GM18502 (cell line): Measurements from ENCODE around the gene EMILIN1.

ENCODE experiments used
- ATAC-seq: cut with Tn5 transposase; IDR thresholded peaks from one replicate; pipeline ENCODE4 v1.9.1; 2021; ENCODE audit warnings: mild to moderate bottlenecking; ENCODE audit not compliant: unreplicated experiment, poor library complexity

Gene EMILIN1

DNA sequence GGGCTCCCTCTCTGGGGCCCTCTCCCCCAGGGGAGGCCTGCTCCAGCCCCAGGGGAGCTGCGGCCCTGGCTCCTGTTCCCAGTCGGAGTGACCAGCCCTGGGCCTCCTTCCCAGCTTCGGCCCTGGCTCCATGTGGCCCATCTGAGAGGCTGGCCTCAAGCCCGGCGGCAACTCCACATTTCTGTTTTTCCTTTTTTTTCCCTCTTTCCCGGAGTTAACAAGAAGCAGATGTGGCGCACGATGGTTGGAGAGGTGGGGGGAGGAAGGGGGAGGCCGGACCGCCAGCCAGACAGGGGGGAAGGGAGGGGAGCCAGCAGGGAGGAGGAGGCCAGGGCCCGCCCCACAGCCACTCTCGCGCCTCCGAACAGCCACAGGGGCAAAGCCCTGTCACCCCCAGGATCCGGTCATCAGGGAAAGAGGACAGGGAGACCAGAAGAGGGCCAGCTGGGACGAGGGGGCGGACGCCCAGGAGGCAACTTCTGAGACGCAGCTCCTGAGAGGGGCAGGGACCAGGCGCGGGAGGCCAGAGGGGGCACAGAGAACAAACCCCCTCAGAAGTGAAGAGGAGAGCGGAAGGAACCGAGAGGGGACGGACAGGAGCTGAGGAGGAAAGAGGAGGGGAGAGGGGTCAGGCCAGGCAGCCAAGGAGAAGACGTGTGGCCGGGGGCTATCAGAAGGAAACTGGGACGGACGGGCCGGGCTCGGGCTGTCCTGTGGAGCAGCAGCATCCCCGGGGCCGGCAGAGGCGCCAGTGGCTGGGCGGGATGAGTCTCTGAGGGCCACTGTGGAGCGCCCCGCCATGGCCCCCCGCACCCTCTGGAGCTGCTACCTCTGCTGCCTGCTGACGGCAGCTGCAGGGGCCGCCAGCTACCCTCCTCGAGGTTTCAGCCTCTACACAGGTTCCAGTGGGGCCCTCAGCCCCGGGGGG lies at the start of gene EMILIN1:
Gene EMILIN1 (plus strand): TSS at position 349 of the 928 bp plus-strand sequence. CDS start 451 bp downstream, at position 800.
- no peak for ATAC-seq

DNA sequence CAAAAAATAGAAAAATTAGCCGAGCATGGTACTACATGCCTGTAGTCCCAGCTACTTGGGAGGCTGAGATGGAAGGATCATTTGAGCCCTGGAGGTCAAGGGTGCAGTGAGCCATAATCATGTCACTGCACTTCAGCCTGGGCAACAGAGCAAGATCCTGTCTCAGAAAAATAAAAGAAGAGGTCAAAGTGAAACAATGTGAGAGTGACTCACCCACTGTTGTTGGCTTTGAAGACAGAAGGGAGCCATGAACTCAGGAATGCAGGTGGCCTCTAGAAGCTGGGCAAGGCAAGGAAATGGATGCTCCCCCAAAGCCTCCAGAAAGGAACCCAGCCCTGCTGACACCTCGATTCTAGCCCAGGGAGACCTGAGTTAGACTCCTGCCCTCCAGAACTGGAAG lies 49.4 kb upstream of the EMILIN1 start:
- ATAC-seq, result no peak

DNA sequence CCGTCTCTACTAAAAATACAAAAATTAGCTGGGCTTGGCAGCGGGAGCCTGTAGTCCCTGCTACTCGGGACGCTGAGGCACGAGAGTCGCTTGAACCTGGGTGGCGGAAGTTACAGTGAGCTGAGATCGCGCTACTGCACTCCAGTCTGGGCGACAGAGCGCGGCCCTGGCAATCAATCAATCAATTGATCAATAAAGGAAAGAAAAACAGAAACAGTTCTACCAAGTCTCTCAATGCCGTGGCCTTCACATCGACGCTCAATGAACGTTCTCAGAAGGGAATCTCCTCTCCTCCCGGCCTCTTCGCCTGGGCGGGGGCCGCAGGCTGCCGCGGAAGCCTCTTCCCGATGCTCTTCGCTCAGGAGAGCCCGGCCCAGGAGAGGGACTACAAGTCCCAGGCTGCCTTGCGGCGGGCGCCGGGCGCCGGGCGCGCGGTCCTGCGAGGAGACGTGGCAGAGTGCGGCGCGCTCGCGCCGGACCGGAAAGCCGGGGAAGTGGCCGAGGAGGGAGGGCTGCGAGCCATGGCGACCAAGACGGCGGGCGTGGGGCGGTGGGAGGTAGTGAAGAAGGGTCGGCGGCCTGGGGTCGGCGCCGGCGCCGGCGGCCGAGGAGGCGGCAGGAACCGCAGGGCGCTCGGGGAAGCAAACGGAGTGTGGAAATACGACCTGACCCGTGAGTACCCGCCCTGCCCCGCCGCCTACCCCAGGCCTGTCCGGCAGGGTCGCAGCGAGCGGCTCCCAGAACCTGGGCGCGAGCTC lies 45.7 kb upstream of the EMILIN1 start, which contains the start of gene TMEM214:
Gene TMEM214 (plus strand): TSS at position 471 of the 758 bp plus-strand sequence. CDS start 51 bp downstream, at position 522.
- ATAC-seq, result peak; percentile 92

DNA sequence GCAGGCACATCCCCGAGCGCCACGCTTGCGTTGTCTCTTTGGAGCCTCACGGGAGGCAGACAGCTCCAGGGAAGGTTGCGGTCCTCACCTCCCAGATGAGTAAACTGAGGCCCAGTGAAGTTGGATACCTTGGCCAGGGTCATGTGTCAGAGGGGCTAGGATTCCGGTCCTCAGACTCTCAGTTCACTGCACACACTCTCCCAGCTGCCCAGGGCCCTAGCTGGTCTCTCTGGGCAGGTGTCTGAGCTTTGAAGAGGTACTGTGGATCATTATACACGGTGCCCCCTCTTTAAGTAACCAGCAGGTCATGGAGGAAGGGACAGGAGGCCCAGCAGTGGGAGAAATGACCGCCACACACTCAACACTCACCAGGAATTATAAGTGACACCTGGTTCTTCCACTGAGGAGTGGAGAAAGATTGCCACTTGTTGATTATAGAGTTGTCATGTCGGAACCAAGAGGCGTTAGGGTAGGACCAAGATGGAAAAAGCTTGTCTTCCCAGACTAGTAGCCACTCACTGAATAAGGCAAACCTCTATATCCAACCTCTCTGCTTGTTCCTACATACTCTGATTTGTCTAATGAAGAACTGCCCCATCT lies 45.1 kb upstream of the EMILIN1 start:
- ATAC-seq, result peak; percentile 17

DNA sequence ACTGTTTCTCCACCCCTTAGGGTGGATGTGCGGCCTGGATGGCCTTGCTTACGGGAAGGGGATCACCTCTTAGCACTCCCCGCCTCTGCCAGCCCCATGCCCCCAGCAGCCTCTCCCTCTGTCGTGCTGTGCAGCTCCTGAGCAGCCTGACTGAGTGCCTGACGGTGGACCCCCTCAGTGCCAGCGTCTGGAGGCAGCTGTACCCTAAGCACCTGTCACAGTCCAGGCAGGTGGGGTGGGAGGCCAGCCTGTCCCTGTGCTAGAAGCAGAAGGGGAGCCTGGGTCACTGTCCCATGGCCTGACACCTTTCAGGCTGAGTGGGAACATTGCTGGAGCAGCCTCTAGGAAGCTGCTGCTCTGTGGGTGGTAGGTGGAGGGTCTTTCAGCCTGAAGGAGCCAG lies 40.4 kb upstream of the EMILIN1 start:
- ATAC-seq, result no peak

DNA sequence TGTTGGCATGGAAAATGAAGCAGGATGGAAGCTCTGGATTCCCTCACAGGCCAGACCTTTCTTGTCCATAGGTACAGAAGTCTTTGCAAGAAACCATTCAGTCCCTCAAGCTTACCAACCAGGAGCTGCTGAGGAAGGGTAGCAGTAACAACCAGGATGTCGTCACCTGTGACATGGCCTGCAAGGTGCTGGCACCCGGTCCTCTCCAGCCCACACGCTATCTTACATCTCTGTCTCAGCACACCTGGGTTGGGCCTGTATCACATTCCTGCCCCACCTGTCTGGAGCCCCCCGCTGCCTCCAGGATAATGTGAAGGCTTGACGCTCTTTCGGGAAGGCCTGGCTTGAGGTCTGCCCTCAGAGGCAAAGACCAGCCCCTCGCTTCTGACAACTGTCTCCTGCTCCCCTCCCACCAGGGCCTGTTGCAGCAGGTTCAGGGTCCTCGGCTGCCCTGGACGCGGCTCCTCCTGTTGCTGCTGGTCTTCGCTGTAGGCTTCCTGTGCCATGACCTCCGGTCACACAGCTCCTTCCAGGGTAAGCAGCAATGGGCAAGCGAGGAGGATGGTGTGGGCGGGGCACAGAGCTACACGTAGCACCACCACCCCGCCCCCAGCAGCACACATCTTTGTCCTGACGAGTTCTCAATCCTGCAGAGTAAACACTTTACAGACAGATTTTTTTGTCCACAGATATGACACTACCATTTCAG lies 39.6 kb upstream of the EMILIN1 start:
- no peak for ATAC-seq

DNA sequence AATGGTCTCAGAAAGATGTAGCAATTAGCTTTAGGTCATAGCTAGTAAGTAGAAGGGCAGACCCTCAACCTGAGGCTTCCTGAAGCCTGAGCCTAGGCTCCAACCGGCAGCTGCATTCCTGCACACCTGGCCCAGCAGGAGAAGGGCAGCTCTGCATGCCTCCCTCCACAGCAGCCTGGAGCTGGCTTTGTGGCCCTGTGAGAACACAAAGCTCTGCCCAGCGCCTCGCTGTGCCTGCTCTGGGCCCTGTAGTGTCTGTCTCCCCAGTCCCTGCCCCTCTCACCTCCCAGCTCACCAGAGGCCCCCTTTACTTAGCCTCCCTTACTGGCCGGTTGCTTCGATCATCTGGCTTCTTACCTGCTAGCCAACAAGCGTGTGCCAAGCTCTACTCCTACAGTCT lies 39.0 kb upstream of the EMILIN1 start:
- ATAC-seq, result no peak

DNA sequence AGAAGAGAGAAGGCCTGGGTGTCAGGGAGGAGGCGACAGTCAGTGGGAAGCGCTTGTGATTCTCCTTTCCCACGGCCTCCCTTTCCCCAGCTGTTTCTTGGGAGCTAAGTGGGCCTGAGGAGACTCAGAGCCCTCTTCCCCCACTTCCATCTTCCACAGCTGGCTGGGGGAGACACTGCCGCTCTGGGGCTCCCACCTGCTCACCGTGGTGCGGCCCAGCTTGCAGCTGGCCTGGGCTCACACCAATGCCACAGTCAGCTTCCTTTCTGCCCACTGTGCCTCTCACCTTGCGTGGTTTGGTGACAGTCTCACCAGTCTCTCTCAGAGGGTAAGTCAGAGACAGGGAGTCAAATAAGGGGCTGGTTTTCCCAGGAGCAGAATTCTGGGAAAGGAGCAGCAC lies 38.5 kb upstream of the EMILIN1 start:
- ATAC-seq, result no peak

DNA sequence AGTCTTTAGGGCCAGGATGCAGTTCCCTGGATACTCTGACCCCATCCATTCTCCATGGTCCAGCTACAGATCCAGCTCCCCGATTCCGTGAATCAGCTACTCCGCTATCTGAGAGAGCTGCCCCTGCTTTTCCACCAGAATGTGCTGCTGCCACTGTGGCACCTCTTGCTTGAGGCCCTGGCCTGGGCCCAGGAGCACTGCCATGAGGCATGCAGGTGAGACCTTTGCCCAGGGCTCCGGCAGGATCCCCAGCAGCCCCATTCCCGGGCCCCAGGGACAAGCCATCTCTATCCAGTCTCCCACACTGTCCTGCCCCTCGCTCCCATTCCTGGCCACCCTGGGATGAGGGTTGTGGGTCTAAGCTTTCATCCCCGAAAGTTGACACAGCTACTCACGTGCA lies 38.1 kb upstream of the EMILIN1 start:
- no peak for ATAC-seq

DNA sequence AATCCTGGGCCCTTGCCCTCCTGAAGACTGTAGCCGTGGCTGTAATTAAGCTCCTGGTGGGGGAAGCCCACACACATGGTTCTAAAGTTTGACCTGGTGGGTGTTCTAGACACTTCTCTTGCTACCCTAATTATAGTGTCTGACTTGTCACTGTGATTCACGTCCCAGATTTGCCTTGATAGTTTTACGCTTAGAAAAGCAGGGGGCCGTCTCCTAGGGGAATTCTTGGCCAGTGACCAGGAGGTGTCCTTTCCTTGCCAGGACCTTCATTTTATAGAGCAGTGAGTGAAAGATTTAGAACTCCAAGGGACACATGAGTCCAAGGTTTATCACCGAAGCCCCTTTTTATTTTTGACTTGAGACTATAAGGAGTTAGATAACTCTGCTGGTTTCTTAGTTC lies 36.7 kb upstream of the EMILIN1 start:
- no peak for ATAC-seq

DNA sequence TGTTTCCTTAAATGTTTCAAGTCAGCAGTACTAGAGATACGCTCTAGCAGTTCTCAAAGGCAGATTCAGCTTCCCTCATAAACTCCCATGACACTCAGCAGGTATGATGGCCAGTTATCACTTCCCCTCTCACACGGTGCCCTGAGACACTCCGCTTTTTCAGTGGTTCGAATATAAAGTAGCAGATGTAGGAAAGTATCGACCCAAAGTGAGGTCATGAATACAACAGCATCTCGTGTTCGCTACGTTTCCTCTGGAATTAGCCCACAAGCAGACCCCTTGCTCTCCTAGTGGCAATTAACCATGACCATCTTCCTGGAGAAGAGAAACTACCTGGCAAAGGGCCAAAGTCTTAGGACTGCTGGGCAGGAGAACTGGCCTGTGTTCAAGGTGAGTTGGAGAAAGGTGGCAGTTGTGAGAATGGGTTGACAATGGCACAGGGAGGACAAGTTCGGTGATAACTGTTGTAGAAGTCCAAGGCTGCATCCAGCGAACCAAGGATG lies 36.2 kb upstream of the EMILIN1 start:
- no peak for ATAC-seq

DNA sequence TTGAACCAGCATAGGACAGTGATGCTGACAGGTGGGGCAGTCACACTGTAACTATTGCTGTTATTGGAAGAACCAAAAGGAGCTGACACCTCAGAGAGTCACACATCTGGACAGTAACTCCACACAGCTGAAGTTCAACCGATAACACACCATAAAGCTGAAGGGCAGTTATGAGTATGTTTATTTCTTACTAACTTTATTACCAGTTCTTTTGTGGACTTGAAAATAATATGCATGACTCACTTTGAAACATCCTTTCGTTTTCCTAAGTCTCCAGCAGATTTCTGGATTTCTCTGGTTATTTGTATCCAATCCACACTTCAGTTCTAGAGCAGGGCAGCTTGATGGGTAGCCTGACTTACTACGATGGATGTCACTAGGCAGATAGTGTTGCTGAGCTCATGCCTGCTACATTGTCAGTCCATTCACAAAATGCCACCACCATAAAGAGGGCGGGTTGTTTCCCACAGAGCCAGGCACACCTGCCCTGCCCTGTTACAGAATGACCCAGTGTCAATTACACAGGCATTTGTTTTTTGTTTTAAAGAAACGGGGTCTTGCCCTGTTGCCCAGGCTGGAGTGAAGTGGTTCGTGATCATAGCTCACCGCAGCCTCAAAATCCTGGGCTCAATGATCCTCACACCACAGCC lies 35.3 kb upstream of the EMILIN1 start:
- no peak for ATAC-seq

DNA sequence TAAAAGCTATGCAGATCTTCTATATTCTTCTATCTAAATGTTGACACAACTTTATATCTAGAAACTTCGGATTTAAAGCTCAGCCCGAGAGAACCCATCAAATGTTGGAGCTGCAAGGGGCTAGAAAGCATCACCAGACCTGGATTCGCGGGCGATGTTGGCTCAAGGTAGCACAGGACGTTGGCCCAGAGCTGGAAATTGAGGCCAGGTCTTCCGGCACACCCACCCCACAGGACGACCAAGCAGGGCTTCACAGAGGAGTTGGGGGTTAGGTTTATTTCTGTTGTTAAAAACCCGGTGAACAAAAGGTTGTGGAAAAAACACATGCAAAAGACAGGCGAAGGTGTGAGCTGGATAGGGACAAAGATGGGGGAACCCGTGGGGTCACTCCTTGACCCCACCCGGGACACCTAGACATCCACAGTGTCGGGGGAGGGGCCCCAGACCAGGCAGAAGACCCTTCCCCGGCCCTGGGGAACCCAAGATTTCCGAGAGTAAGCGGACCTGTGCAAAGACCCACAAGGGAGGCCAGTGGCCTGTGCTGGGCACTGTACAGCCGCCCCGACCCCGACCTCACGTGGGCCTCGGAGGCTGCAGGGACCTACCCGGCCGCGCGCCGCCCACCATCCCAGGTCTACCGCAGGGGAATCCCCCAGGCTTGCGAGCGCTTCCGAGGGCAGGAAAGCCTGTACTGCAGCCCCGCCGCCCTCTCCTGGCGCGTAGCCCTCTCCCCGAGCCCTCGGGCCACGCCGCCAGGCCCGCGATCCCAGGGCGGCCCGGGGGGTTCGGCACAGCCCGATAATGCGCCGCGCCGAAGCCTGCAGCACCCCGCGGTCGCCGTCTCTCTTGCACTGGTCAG lies 28.8 kb upstream of the EMILIN1 start:
- peak; percentile 33 for ATAC-seq

DNA sequence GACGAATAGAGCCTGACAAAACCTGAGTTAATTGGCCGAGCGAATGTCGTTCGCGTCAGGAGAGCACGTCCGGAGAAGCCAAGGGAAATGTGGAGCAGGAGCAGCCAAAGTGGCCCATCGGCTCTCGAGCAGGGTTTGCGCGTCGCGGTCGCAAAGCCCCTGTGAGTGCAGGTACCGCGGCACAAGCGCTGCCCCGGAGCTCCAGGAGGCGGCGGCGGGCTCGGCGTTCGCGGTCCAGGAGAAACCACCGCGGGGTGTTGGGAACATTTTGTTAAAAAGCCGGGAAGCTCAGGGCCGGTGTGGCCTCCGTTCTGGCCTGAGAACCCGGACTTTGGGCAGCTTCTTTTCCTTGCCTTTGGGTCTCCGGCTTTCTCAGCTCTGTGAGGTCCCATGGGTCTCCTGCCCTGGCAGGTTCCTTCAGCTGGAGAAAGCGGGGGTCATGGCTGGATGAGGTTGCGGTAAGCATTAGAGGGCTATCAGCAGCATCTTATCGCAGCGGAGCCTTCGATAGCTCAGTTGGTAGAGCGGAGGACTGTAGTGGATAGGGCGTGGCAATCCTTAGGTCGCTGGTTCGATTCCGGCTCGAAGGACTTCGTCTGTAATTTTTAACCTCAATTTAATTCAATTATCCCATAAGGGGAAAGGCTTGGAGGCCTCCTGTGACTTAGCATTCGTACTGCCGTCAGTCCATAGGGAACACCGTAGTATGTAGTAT lies 28.0 kb upstream of the EMILIN1 start:
- peak; percentile 54 for ATAC-seq

DNA sequence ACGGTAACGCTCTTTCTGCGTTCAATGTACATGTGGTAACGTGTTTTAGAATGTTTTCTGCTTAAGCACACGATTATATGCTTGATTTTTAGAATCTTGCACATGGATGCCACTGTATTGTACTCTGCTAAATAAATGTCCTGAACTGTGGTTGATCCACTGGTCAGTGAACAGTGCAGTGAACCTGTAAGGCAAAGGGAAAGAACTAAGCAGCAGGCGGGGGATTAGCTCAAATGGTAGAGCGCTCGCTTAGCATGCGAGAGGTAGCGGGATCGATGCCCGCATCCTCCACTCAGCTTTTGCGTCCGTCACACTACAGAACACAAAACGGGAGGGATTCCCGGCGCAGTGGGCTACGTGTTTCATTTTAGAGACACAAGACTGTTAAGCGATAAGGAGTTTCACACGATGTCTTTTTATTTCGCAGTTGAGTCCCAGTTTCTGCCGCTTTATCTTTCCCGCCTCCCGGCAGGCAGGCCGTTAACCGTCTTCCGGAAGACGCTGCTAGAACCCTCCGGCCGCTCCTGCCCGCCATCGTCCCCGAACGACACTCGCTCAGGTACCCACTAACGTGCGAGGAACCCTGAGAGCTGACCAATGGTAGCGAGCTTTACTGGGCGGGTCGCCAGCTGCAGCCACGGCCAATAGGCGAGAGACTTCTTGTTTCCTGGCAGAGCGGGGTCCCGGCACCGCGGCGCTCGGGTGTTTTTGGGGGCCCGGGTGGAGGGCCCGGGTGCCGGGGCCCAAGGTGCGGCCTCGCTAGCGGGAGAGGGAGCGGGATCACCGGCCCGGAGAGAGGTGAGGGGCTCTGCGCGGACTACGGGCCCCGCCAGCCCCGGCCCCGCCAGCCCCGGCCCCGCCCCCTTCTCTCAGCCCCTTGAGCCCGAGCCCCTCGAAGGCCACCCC lies 27.2 kb upstream of the EMILIN1 start, which contains the start of gene AGBL5:
Gene AGBL5 (plus strand): TSS at position 673 of the 906 bp plus-strand sequence. CDS start 1,291 bp downstream, outside the sequence.
- ATAC-seq, result peak; percentile 76

DNA sequence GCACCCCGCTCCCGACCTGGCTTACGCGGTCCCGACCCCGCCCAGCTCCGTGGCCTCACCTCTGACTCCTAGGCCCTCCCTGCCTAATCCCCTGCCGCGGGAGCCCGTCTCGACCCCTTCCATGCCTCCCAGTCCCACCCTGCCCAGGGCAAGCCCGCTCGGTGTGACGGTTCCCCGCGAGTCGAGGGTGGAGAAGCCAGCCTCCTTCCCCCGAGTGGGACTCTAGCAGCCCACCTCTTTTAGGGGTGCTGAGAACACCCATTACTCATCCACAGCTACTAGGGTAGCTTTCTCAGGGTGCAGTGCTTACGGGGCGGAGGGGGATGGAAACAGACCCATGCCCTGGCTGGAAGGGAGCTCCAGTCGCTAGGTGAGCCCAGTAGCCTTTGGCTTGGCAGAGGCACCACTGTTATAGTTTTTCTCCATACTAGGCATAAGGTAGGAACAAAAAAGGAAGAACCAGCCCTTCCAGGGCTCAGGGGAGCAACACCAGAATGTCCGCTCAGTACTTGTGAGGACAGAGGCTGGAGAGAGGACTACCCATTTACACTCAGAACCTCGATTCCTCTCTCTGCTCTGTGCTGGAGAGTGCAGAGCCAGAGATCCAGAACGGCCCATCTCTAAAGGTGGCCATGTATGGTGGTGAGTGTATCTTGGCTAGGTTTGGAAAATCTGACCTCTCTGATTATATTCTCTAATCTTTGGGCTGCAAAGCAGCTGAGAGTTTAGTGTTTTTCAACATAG lies 26.3 kb upstream of the EMILIN1 start:
- ATAC-seq, result no peak
